Astrocyte of the spinal cord (primary cell): Measurements from ENCODE around the gene PTPDC1.

Experiments
- DNase-seq: peaks from one replicate; pipeline ENCODE4 v3.0.0; 2011; ENCODE audit warnings: low read depth, low spot score
- H3K4me3 ChIP-seq: 2 replicates; pipeline ENCODE4 v1.5.1; 2011; ENCODE audit warnings: low read depth, mild to moderate bottlenecking, low read length, moderate library complexity
- CTCF ChIP-seq: IDR thresholded peaks from 2 replicates; pipeline ENCODE4 v1.5.1; 2012; ENCODE audit warnings: low read depth, mild to moderate bottlenecking, low read length, inconsistent platforms
- in situ Hi-C: cut with HindIII; loops from 2 replicates; pipeline ENCODE4 v1.10.0; 2017; ENCODE audit warnings: low sequenced_read_pairs

PTPDC1 gene

GRCh38 chr9:94148419-94148818, 64.2 kb downstream of the PTPDC1 start:
- in situ Hi-C loops = no loop called here
- DNase-seq = no peak
- H3K4me3 ChIP-seq = no peak overlapping the region
- no peak for TF ChIP-seq CTCF

GRCh38 chr9:94149696-94150095, 65.4 kb downstream of the PTPDC1 start:
- H3K4me3 ChIP-seq = no peak overlapping the region
- DNase-seq = no peak
- no peak for TF ChIP-seq CTCF
- in situ Hi-C loops = no loop called here

- H3K4me3 ChIP-seq = no peak overlapping the region
- in situ Hi-C loops = no loop called here
- no peak for DNase-seq
- no peak for TF ChIP-seq CTCF
These were observed 66.1 kb downstream of the PTPDC1 start for GRCh38 chr9:94150279-94150828.

GRCh38 chr9:94150890-94151650, 66.8 kb downstream of the PTPDC1 start:
- no peak for DNase-seq
- in situ Hi-C loops = no loop called here

GRCh38 chr9:94153905-94154304, 69.6 kb downstream of the PTPDC1 start:
- in situ Hi-C loops = no loop called here
- no peak overlapping the region for H3K4me3 ChIP-seq
- no peak for TF ChIP-seq CTCF
- DNase-seq = no peak

More at GRCh38 chr9:94150890-94151650, 66.8 kb downstream of the PTPDC1 start:
- H3K4me3 ChIP-seq = no peak overlapping the region
- no peak for TF ChIP-seq CTCF

- in situ Hi-C loops = no loop called here
These were observed 72.2 kb downstream of the PTPDC1 start for GRCh38 chr9:94156348-94157049.

More at GRCh38 chr9:94156348-94157049, 72.2 kb downstream of the PTPDC1 start:
- no peak for TF ChIP-seq CTCF
- DNase-seq = no peak
- no peak overlapping the region for H3K4me3 ChIP-seq
